ENCODE data around the gene LCNL1.

Gene LCNL1

GRCh38 chr9:136956604-136957003 lies 26.2 kb upstream of the LCNL1 start:
- no peak for TF ChIP-seq CTCF (IDR thresholded peaks at IDR 0.05)
- Histone ChIP-seq H3K4me3 (ENCODE audit: low read depth in 1 of 2, low read length in 1 of 2) (no peak overlapping the region), H3K27me3 (no peaks in the 10 kb centered on the region), H3K27ac (no peak overlapping the region), H3K36me3 (no peaks in the 10 kb centered on the region), H3K4me1 (ENCODE audit: control insufficient read depth in 1 of 2, insufficient read depth in 1 of 2, low read depth in 1 of 2, low read length in 1 of 2) (no peaks in the 10 kb centered on the region), H3K9me3 (no peaks in the 10 kb centered on the region)

GRCh38 chr9:136957461-136957860 lies 25.3 kb upstream of the LCNL1 start:
- H3K27me3 ChIP-seq = no peaks in the 10 kb centered on the region
- H3K4me1 ChIP-seq (ENCODE audit: control insufficient read depth in 1 of 2, insufficient read depth in 1 of 2, low read depth in 1 of 2, low read length in 1 of 2) = no peaks in the 10 kb centered on the region
- H3K36me3 ChIP-seq = no peaks in the 10 kb centered on the region
- no peak overlapping the region for H3K27ac ChIP-seq
- no peak for TF ChIP-seq CTCF (IDR thresholded peaks at IDR 0.05)
- no peaks in the 10 kb centered on the region for H3K9me3 ChIP-seq
- H3K4me3 ChIP-seq (ENCODE audit: low read depth in 1 of 2, low read length in 1 of 2) = no peak overlapping the region

- no peaks in the 10 kb centered on the region for H3K4me1 ChIP-seq (ENCODE audit: control insufficient read depth in 1 of 2, insufficient read depth in 1 of 2, low read depth in 1 of 2, low read length in 1 of 2)
- no peaks in the 10 kb centered on the region for H3K36me3 ChIP-seq
- no peaks in the 10 kb centered on the region for H3K9me3 ChIP-seq
- no peak overlapping the region for H3K27ac ChIP-seq
- no peak for TF ChIP-seq CTCF (IDR thresholded peaks at IDR 0.05)
- H3K27me3 ChIP-seq = no peaks in the 10 kb centered on the region
- H3K4me3 ChIP-seq (ENCODE audit: low read depth in 1 of 2, low read length in 1 of 2) = no peak overlapping the region
Measured at GRCh38 chr9:136957901-136958300, 24.9 kb upstream of the LCNL1 start.

- no peaks in the 10 kb centered on the region for H3K27me3 ChIP-seq
- no peaks in the 10 kb centered on the region for H3K9me3 ChIP-seq
- H3K4me1 ChIP-seq (ENCODE audit: control insufficient read depth in 1 of 2, insufficient read depth in 1 of 2, low read depth in 1 of 2, low read length in 1 of 2) = no peaks in the 10 kb centered on the region
- no peak for TF ChIP-seq CTCF (IDR thresholded peaks at IDR 0.05)
- no peaks in the 10 kb centered on the region for H3K36me3 ChIP-seq
- H3K27ac ChIP-seq = no peak overlapping the region
- H3K4me3 ChIP-seq (ENCODE audit: low read depth in 1 of 2, low read length in 1 of 2) = no peak overlapping the region
Measured at GRCh38 chr9:136958473-136958872, 24.3 kb upstream of the LCNL1 start.

GRCh38 chr9:136958898-136959850 lies 23.6 kb upstream of the LCNL1 start:
- no peak overlapping the region for H3K4me3 ChIP-seq (ENCODE audit: low read depth in 1 of 2, low read length in 1 of 2)
- no peaks in the 10 kb centered on the region for H3K9me3 ChIP-seq
- no peaks in the 10 kb centered on the region for H3K27me3 ChIP-seq
- TF ChIP-seq CTCF (IDR thresholded peaks at IDR 0.05) = no peak
- H3K27ac ChIP-seq = no peak overlapping the region
- no peaks in the 10 kb centered on the region for H3K36me3 ChIP-seq
- no peaks in the 10 kb centered on the region for H3K4me1 ChIP-seq (ENCODE audit: control insufficient read depth in 1 of 2, insufficient read depth in 1 of 2, low read depth in 1 of 2, low read length in 1 of 2)
